ENCODE data around the gene BSG.

- no peak for TF ChIP-seq CTCF (conservative IDR thresholded peaks at IDR 0.05)
- TF ChIP-seq EZH2 (IDR thresholded peaks at IDR 0.05; ENCODE audit: low read depth) = no peak
Measured at GRCh38 chr19:566844-567243, 5.6 kb upstream of the BSG start.
